Measurements from ENCODE around the gene GRIK3. TPM values are rescaled to one million over a fixed set of nuclear protein-coding genes. Genes with fewer than 3 reads are reported as not detected.

Gene GRIK3
- total RNA-seq, 1 experiment from 2014 or later, result not detected

DNA sequence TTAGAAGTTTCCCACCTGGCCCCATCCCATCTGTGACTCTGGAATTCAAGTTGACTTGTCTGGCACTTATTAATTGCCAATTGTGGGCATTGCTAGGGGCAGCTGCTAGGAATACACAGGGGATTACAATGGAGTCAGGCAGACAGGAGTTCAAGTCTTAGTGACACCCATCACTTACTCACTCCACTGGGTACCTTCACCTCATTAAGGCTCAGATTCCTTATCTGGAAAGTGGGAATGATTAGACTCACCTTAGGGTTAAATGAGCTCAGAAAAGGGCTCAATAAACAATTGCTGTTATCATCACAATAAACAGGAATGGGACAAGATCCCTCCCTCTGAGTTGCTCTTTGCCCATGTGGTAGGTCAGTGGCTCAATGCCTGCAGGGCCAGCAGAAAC, 18.2 kb downstream of the GRIK3 start:
- DNase-seq, result no peak
- Histone ChIP-seq H3K36me3 (ENCODE audit: insufficient read depth, low read length) (no peaks in the 10 kb centered on the region), H3K4me3 (ENCODE audit: low read length) (no peak overlapping the region), H3K4me1 (ENCODE audit: low read length) (no peaks in the 10 kb centered on the region), H3K9me2 (replicated peaks; ENCODE audit: insufficient read depth, low read length) (no peaks in the 10 kb centered on the region), H4K20me1 (ENCODE audit: insufficient read depth, low read depth, low read length) (no peaks in the 10 kb centered on the region), H3K4me2 (ENCODE audit: low read depth, low read length, poor library complexity, severe bottlenecking) (no peak overlapping the region), H3K9ac (ENCODE audit: low read length) (no peak overlapping the region), H3K79me2 (ENCODE audit: low read length) (no peaks in the 10 kb centered on the region), H2AFZ (ENCODE audit: low read length) (no peak overlapping the region), H3K27me3 (ENCODE audit: low read length) (0 out of 2 replicates have a peak, but pooled peaks cover 2% of the 10 kb centered on the region), H3K27ac (ENCODE audit: low read length) (no peak overlapping the region), H3K9me3 (ENCODE audit: low read length) (no peaks in the 10 kb centered on the region)

DNA sequence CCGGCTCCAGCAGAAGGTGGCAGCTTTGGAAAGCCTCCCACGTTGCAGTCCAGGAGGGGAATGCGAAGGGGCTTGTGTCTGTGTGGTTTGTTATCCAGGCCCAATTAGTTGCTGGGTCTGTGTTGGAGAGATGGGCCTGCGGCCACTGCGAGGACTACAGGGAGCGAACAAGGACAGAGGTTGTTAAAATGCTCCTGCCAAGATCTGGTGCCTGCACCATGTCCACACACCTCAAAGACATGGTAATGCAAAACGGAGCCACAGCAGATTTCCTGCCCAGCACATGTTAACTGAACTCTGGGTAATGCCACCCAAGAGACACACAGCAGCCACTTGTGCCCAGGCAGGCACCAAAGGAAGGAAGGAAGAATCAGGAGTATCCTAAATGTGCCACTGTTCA, 18.6 kb downstream of the GRIK3 start:
- 0 out of 2 replicates have a peak, but pooled peaks cover 2% of the 10 kb centered on the region for H3K27me3 ChIP-seq (ENCODE audit: low read length)
- H3K79me2 ChIP-seq (ENCODE audit: low read length), result no peaks in the 10 kb centered on the region
- H4K20me1 ChIP-seq (ENCODE audit: insufficient read depth, low read depth, low read length), result no peaks in the 10 kb centered on the region
- H3K9me3 ChIP-seq (ENCODE audit: low read length), result no peaks in the 10 kb centered on the region
- no peaks in the 10 kb centered on the region for H3K36me3 ChIP-seq (ENCODE audit: insufficient read depth, low read length)
- H3K4me1 ChIP-seq (ENCODE audit: low read length), result no peaks in the 10 kb centered on the region
- H3K4me2 ChIP-seq (ENCODE audit: low read depth, low read length, poor library complexity, severe bottlenecking), result no peak overlapping the region
- H3K9me2 ChIP-seq (replicated peaks; ENCODE audit: insufficient read depth, low read length), result no peaks in the 10 kb centered on the region
- no peak overlapping the region for H3K27ac ChIP-seq (ENCODE audit: low read length)
- no peak overlapping the region for H3K4me3 ChIP-seq (ENCODE audit: low read length)
- DNase-seq, result no peak
- H2AFZ ChIP-seq (ENCODE audit: low read length), result no peak overlapping the region
- H3K9ac ChIP-seq (ENCODE audit: low read length), result no peak overlapping the region

DNA sequence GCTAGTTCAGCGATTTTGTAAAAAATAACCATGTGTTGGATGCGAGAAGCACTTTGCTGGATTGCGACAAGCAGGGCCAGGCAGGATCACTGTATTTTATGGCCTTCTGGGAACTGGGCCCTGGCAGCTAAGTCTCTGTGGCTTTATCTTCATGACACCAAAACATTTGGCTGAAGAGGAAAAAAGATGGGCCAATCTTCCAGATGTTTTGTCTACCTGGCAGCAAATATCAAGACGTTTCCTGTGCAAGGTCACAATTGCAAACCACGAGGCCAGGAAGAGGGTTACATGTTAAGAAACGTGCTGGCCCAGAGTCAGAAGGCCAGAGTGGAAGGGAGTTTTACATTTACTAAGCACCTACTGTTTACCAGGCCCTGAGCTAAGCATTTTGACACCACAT, 22.1 kb downstream of the GRIK3 start:
- H2AFZ ChIP-seq (ENCODE audit: low read length), result no peak overlapping the region
- H3K79me2 ChIP-seq (ENCODE audit: low read length), result no peaks in the 10 kb centered on the region
- H3K36me3 ChIP-seq (ENCODE audit: insufficient read depth, low read length), result no peaks in the 10 kb centered on the region
- H3K9ac ChIP-seq (ENCODE audit: low read length), result no peak overlapping the region
- H3K27ac ChIP-seq (ENCODE audit: low read length), result no peak overlapping the region
- H3K4me1 ChIP-seq (ENCODE audit: low read length), result no peaks in the 10 kb centered on the region
- H3K9me2 ChIP-seq (replicated peaks; ENCODE audit: insufficient read depth, low read length), result no peaks in the 10 kb centered on the region
- DNase-seq, result no peak
- no peak overlapping the region for H3K4me2 ChIP-seq (ENCODE audit: low read depth, low read length, poor library complexity, severe bottlenecking)
- no peaks in the 10 kb centered on the region for H3K9me3 ChIP-seq (ENCODE audit: low read length)
- H4K20me1 ChIP-seq (ENCODE audit: insufficient read depth, low read depth, low read length), result no peaks in the 10 kb centered on the region
- H3K27me3 ChIP-seq (ENCODE audit: low read length), result no peaks in the 10 kb centered on the region
- H3K4me3 ChIP-seq (ENCODE audit: low read length), result no peak overlapping the region

DNA sequence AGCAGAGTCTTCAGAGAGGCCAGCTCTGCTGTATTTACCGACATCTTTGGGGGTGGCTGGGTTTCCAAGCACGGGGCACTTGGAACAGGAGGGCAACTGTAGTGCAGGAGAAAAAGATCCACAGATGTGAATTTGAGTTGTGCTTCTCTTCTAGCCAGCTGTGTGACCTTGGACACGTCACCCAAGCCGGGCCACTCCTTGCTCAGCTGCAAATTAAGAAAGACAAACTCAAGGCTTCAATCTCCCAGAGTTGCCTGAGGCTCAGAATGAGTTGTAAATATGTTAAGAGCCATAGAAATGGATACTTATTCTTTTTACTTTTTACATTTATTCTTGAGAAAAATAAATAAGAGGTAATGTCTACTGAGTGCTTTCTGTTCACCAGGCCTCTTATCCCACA, 24.3 kb downstream of the GRIK3 start:
- H4K20me1 ChIP-seq (ENCODE audit: insufficient read depth, low read depth, low read length), result no peaks in the 10 kb centered on the region
- H3K27ac ChIP-seq (ENCODE audit: low read length), result no peak overlapping the region
- no peaks in the 10 kb centered on the region for H3K27me3 ChIP-seq (ENCODE audit: low read length)
- H3K9ac ChIP-seq (ENCODE audit: low read length), result no peak overlapping the region
- no peaks in the 10 kb centered on the region for H3K79me2 ChIP-seq (ENCODE audit: low read length)
- H3K4me3 ChIP-seq (ENCODE audit: low read length), result no peak overlapping the region
- no peaks in the 10 kb centered on the region for H3K9me3 ChIP-seq (ENCODE audit: low read length)
- no peak overlapping the region for H2AFZ ChIP-seq (ENCODE audit: low read length)
- no peak for DNase-seq
- H3K4me2 ChIP-seq (ENCODE audit: low read depth, low read length, poor library complexity, severe bottlenecking), result no peak overlapping the region
- peaks cover 5% of the 10 kb centered on the region for H3K4me1 ChIP-seq (ENCODE audit: low read length)
- H3K9me2 ChIP-seq (replicated peaks; ENCODE audit: insufficient read depth, low read length), result no peaks in the 10 kb centered on the region
- no peaks in the 10 kb centered on the region for H3K36me3 ChIP-seq (ENCODE audit: insufficient read depth, low read length)

DNA sequence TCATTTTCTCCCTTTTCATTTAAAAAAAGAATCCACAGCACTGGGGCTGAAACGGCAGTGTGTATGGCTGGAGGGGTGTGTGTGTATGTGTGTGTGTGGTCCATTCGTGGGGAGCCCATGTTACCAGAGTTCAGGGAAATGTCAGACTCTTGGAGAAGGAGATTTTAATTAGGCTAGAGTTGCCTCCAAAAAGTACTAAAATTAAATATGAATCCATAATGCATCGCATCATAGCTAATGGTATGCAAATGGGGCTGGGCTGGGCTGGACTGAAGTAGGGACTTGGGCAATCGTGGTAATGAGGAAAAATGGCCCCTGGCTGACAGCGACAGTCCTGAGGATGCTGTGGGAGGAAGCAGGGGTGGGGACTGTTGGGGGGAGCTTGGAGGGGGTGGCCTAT, 24.8 kb downstream of the GRIK3 start:
- Histone ChIP-seq H3K4me2 (ENCODE audit: low read depth, low read length, poor library complexity, severe bottlenecking) (no peak overlapping the region), H3K4me3 (ENCODE audit: low read length) (no peak overlapping the region), H2AFZ (ENCODE audit: low read length) (no peak overlapping the region), H4K20me1 (ENCODE audit: insufficient read depth, low read depth, low read length) (no peaks in the 10 kb centered on the region), H3K79me2 (ENCODE audit: low read length) (no peaks in the 10 kb centered on the region), H3K4me1 (ENCODE audit: low read length) (peaks cover 5% of the 10 kb centered on the region), H3K9me2 (replicated peaks; ENCODE audit: insufficient read depth, low read length) (no peaks in the 10 kb centered on the region), H3K27me3 (ENCODE audit: low read length) (no peaks in the 10 kb centered on the region), H3K27ac (ENCODE audit: low read length) (no peak overlapping the region), H3K36me3 (ENCODE audit: insufficient read depth, low read length) (no peaks in the 10 kb centered on the region), H3K9me3 (ENCODE audit: low read length) (no peaks in the 10 kb centered on the region), H3K9ac (ENCODE audit: low read length) (no peak overlapping the region)
- no peak for DNase-seq

DNA sequence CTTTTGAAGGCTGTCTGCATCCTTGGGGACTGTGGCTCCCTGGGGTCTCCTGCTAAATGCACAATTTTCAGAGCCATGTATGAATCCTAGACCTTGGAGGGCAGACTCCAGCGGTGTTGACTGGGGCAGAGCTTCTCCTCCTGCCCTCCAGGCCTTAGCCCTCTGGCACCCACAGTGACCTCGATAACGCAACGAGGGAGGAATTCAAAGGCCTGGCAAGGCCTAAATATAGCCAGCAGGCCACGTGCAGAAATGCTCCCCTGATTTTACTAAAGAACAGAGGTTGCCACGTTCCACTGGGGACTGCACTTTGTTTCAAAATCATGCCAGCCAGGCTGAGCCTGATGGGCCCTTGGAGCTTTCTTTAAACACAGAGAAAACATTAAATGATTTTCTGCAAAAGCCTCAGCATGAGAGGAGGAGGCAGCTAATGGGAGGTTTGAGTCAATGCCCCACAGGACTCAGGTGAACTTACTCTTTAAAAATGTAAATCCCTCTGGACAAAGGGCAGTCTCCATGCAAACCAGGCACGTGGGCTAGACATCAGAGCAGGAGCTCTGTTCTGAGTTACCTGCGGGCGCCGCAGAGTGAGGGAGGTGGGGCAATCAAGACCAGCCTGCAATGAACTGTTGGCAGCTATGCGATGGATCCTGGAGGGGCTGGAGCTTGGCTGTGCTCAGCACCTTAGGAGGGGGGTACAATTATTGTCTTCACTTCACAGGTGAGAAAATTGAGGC, 28.0 kb downstream of the GRIK3 start:
- H3K27ac ChIP-seq (ENCODE audit: low read length), result no peak overlapping the region
- no peak overlapping the region for H3K4me2 ChIP-seq (ENCODE audit: low read depth, low read length, poor library complexity, severe bottlenecking)
- no peak overlapping the region for H2AFZ ChIP-seq (ENCODE audit: low read length)
- H3K9me3 ChIP-seq (ENCODE audit: low read length), result no peaks in the 10 kb centered on the region
- H3K79me2 ChIP-seq (ENCODE audit: low read length), result no peaks in the 10 kb centered on the region
- H3K4me3 ChIP-seq (ENCODE audit: low read length), result no peak overlapping the region
- peaks cover 5% of the 10 kb centered on the region for H3K4me1 ChIP-seq (ENCODE audit: low read length)
- no peaks in the 10 kb centered on the region for H3K27me3 ChIP-seq (ENCODE audit: low read length)
- no peaks in the 10 kb centered on the region for H4K20me1 ChIP-seq (ENCODE audit: insufficient read depth, low read depth, low read length)
- no peaks in the 10 kb centered on the region for H3K36me3 ChIP-seq (ENCODE audit: insufficient read depth, low read length)
- no peak overlapping the region for H3K9ac ChIP-seq (ENCODE audit: low read length)
- DNase-seq, result no peak
- H3K9me2 ChIP-seq (replicated peaks; ENCODE audit: insufficient read depth, low read length), result no peaks in the 10 kb centered on the region

DNA sequence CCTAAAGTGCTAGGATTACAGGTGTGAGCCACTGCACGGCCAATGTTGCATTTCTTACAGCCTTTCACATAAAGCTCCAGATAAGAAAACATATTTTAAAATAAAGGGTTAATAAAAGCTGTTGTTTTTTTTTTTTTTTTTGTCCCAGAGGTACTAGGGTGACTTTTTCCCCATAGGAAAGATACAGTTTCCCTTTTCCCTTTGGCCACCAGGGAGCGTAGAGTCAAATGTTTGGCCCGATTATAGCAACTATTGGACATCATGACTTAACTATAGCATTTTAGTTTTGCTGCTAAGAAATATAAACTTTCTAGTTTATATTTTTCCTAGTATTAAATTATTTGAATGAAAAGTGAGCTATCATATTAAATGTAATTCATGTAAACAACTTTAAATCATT, 31.4 kb downstream of the GRIK3 start:
- no peak overlapping the region for H3K4me2 ChIP-seq (ENCODE audit: low read depth, low read length, poor library complexity, severe bottlenecking)
- no peak for DNase-seq
- no peak overlapping the region for H3K27ac ChIP-seq (ENCODE audit: low read length)
- no peak overlapping the region for H3K9ac ChIP-seq (ENCODE audit: low read length)
- H3K9me2 ChIP-seq (replicated peaks; ENCODE audit: insufficient read depth, low read length), result no peaks in the 10 kb centered on the region
- H3K4me1 ChIP-seq (ENCODE audit: low read length), result peaks cover 5% of the 10 kb centered on the region
- no peak overlapping the region for H3K4me3 ChIP-seq (ENCODE audit: low read length)
- H3K36me3 ChIP-seq (ENCODE audit: insufficient read depth, low read length), result no peaks in the 10 kb centered on the region
- H4K20me1 ChIP-seq (ENCODE audit: insufficient read depth, low read depth, low read length), result no peaks in the 10 kb centered on the region
- H3K9me3 ChIP-seq (ENCODE audit: low read length), result no peaks in the 10 kb centered on the region
- H2AFZ ChIP-seq (ENCODE audit: low read length), result no peak overlapping the region
- H3K79me2 ChIP-seq (ENCODE audit: low read length), result no peaks in the 10 kb centered on the region
- H3K27me3 ChIP-seq (ENCODE audit: low read length), result no peaks in the 10 kb centered on the region

DNA sequence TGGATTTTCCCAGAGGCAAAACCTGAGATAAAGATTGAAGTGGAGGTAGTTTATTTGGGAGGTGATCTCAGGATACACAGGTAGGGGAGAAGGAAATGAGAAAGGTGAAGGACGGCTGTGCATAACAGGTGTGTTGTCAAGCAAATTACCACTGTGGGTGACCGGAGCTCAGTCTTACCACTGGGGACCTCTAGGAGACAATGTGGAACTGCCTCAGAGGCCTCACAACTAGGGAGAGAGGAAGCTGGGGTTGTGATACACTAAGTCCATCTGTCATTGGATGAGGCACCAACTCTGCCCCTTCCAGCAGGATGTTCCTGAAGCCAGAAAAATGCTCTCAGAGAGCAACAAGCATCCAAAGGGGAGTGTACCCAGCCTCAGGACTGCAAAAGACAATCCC, 32.6 kb downstream of the GRIK3 start:
- H2AFZ ChIP-seq (ENCODE audit: low read length), result no peak overlapping the region
- DNase-seq, result peak; percentile 55
- H3K4me1 ChIP-seq (ENCODE audit: low read length), result peaks cover 5% of the 10 kb centered on the region

More for the DNA sequence above, 32.6 kb downstream of the GRIK3 start:
- no peaks in the 10 kb centered on the region for H3K27me3 ChIP-seq (ENCODE audit: low read length)
- no peak overlapping the region for H3K9ac ChIP-seq (ENCODE audit: low read length)
- no peaks in the 10 kb centered on the region for H3K79me2 ChIP-seq (ENCODE audit: low read length)
- no peaks in the 10 kb centered on the region for H3K36me3 ChIP-seq (ENCODE audit: insufficient read depth, low read length)
- H3K4me3 ChIP-seq (ENCODE audit: low read length), result no peak overlapping the region
- no peaks in the 10 kb centered on the region for H4K20me1 ChIP-seq (ENCODE audit: insufficient read depth, low read depth, low read length)
- no peaks in the 10 kb centered on the region for H3K9me3 ChIP-seq (ENCODE audit: low read length)
- no peaks in the 10 kb centered on the region for H3K9me2 ChIP-seq (replicated peaks; ENCODE audit: insufficient read depth, low read length)
- no peak overlapping the region for H3K27ac ChIP-seq (ENCODE audit: low read length)
- no peak overlapping the region for H3K4me2 ChIP-seq (ENCODE audit: low read depth, low read length, poor library complexity, severe bottlenecking)
